ENCODE data around the gene TCL1B. TPM values are rescaled to one million over a fixed set of nuclear protein-coding genes. Genes with fewer than 3 reads are reported as not detected.

TCL1B gene
- total and polyA plus RNA-seq, 2 of the 4 experiments (the other 2 are of a cell fraction): not detected

DNA sequence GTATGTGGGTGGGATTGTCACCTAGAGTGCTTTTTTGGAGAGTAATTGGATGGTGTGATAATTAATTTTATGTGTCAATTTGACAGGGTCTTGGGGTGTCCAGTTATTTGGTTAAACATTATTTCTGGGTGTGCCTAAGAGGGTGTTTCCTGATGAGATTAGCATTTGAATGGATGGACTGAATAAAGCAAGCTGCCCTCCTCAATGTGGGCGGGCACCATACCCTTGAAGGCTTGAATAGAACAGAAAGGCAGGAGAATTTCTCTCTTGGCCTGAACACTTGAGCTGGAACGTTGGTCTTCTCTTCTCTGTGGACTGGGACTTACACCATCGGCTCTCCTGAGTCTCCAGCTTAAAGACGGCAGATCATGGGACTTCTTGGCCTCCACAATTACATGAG, 28.8 kb upstream of the TCL1B start:
- Histone ChIP-seq H3K18ac (ENCODE audit: low read depth, low read length) (no peak overlapping the region), H2AK5ac (ENCODE audit: low read depth, low read length) (no peak overlapping the region), H2BK120ac (ENCODE audit: low read depth, low read length) (no peak overlapping the region), H3K27ac (ENCODE audit: insufficient read depth, low read length) (no peak overlapping the region), H3K14ac (replicated peaks; ENCODE audit: low read depth, low read length) (no peak overlapping the region), H2AFZ (replicated peaks; ENCODE audit: low read length, poor library complexity) (no peak overlapping the region), H3K56ac (ENCODE audit: extremely low read depth, insufficient read depth, low read length) (no peak overlapping the region), H3K23ac (ENCODE audit: low read depth, low read length) (no peak overlapping the region), H3K4ac (ENCODE audit: low read depth, low read length) (no peak overlapping the region), H3K9me1 (ENCODE audit: insufficient read depth, low read length) (no peaks in the 10 kb centered on the region), H4K20me1 (ENCODE audit: insufficient read depth, low read length) (no peaks in the 10 kb centered on the region), H2BK15ac (ENCODE audit: low read depth, low read length) (no peak overlapping the region), H3K9ac (ENCODE audit: low read depth, low read length) (no peak overlapping the region), H2BK5ac (ENCODE audit: low read depth, low read length, poor library complexity, severe bottlenecking) (no peak overlapping the region), H2AK9ac (replicated peaks; ENCODE audit: low read depth, low read length, poor library complexity) (no peak overlapping the region), H2BK20ac (ENCODE audit: low read depth, low read length) (no peak overlapping the region), H3K36me3 (ENCODE audit: control insufficient read depth, insufficient read depth, low read length) (no peaks in the 10 kb centered on the region), H4K91ac (ENCODE audit: insufficient read depth, low read depth, low read length) (no peak overlapping the region), H3K4me2 (ENCODE audit: low read depth, low read length) (no peak overlapping the region), H4K5ac (ENCODE audit: low read depth, low read length) (no peak overlapping the region), H3K27me3 (ENCODE audit: control insufficient read depth, insufficient read depth, low read length) (no peaks in the 10 kb centered on the region; the same call in 1 of the 2 replicates), H3K9me3 (ENCODE audit: control insufficient read depth, insufficient read depth, low read length) (no peaks in the 10 kb centered on the region), H3K4me1 (ENCODE audit: control insufficient read depth, insufficient read depth, low read length) (no peaks in the 10 kb centered on the region), H3K79me1 (ENCODE audit: low read depth in 1 of 2, low read length in 2 of 2) (no peaks in the 10 kb centered on the region), H4K8ac (ENCODE audit: low read depth in 2 of 2, low read length in 2 of 2) (no peak overlapping the region), H3K4me3 (ENCODE audit: insufficient read depth, low read depth, low read length) (no peak overlapping the region)
- BruUV-seq (replicated peaks): no TSS peak
- dilution Hi-C loops (cut with HindIII; ENCODE audit: low sequenced_read_pairs, unreplicated experiment) (no loop called here), intact Hi-C loops (cut with micrococcal nuclease) (no loop called here), in situ Hi-C loops (cut with MboI; ENCODE audit: low sequenced_read_pairs) (no loop called here)
- no peak for TF ChIP-seq POLR2A (IDR thresholded peaks at IDR 0.05; ENCODE audit: low read depth, low read length)
- no peak for TF ChIP-seq CTCF (conservative IDR thresholded peaks at IDR 0.05; ENCODE audit: low read depth, low read length)
- TF ChIP-seq, protein P1, sequence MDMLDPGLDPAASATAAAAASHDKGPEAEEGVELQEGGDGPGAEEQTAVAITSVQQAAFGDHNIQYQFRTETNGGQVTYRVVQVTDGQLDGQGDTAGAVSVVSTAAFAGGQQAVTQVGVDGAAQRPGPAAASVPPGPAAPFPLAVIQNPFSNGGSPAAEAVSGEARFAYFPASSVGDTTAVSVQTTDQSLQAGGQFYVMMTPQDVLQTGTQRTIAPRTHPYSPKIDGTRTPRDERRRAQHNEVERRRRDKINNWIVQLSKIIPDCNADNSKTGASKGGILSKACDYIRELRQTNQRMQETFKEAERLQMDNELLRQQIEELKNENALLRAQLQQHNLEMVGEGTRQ (IDR thresholded peaks at IDR 0.05; ENCODE audit: low read depth, low read length): no peak
- TF ChIP-seq RFX5 (IDR thresholded peaks at IDR 0.05; ENCODE audit: low read depth, low read length): no peak
- no peak for TF ChIP-seq FOS (IDR thresholded peaks at IDR 0.05; ENCODE audit: low read depth, low read length)
- TF ChIP-seq NFE2L2 (IDR thresholded peaks at IDR 0.05; ENCODE audit: low read depth, low read length): no peak
- TF ChIP-seq CEBPB (IDR thresholded peaks at IDR 0.05; ENCODE audit: low read depth, low read length): no peak
- TF ChIP-seq RAD21 (IDR thresholded peaks at IDR 0.05; ENCODE audit: low read length): no peak
- TF ChIP-seq RCOR1 (IDR thresholded peaks at IDR 0.05; ENCODE audit: insufficient replicate concordance, low read length): no peak
- TF ChIP-seq MAZ (IDR thresholded peaks at IDR 0.05; ENCODE audit: borderline replicate concordance, low read depth, low read length): no peak
- TF ChIP-seq SMC3 (IDR thresholded peaks at IDR 0.05; ENCODE audit: low read depth, low read length): no peak
- no peak for TF ChIP-seq CHD1 (IDR thresholded peaks at IDR 0.05; ENCODE audit: low read depth, low read length)
- TF ChIP-seq BHLHE40 (IDR thresholded peaks at IDR 0.05; ENCODE audit: low read depth, low read length): no peak
- TF ChIP-seq MAFK (IDR thresholded peaks at IDR 0.05; ENCODE audit: low read depth, low read length): no peak
- TF ChIP-seq ELK1 (IDR thresholded peaks at IDR 0.05; ENCODE audit: borderline replicate concordance, low read depth, low read length): no peak
- TF ChIP-seq MXI1 (IDR thresholded peaks at IDR 0.05; ENCODE audit: borderline replicate concordance, low read depth, low read length): no peak
- CTCF ChIA-PET: no interaction called here
- DNase-seq: no peak
- POLR2A ChIA-PET (ENCODE audit: unreplicated experiment): no interaction called here
- ATAC-seq (ENCODE audit: low read depth): no peak
- 8% methylated on average over 2 of the region's 4 CpGs; no CpG with 5 or more reads in 1 of the 2 experiments for WGBS, 2 experiments (ENCODE audit: extremely low coverage in 2 of 2, insufficient read length in 1 of 2)

All from IMR-90 (cell line).